GM21619 (cell line): ENCODE data around the gene CUX1.
"Not testable (repeated sequence)": the region's sequence is repeated elsewhere in the genome, so short reads cannot be mapped to it uniquely, and the experiment has no call there.

ENCODE experiments used
- ATAC-seq: cut with Tn5 transposase; IDR thresholded peaks from one replicate; pipeline ENCODE4 v1.9.1; 2021; ENCODE audit not compliant: unreplicated experiment

CUX1 gene

GRCh38 chr7:102292813-102293798 lies 475.7 kb downstream of the CUX1 start:
- no peak for ATAC-seq

- ATAC-seq = no peak
These were observed 477.2 kb downstream of the CUX1 start for GRCh38 chr7:102294589-102294988.

- ATAC-seq = no peak
These were observed 478.1 kb downstream of the CUX1 start for GRCh38 chr7:102295346-102296178.

- ATAC-seq = no peak
These were observed 478.7 kb downstream of the CUX1 start for GRCh38 chr7:102296179-102296438.

GRCh38 chr7:102296514-102296913 lies 479.1 kb downstream of the CUX1 start:
- ATAC-seq = no peak

GRCh38 chr7:102297487-102298218 lies 480.2 kb downstream of the CUX1 start:
- no peak for ATAC-seq

- no peak for ATAC-seq
These were observed 483.3 kb downstream of the CUX1 start for GRCh38 chr7:102300643-102301221.

GRCh38 chr7:102301367-102301766 lies 483.9 kb downstream of the CUX1 start:
- not testable (repeated sequence) for ATAC-seq

- ATAC-seq = no peak
These were observed 484.6 kb downstream of the CUX1 start for GRCh38 chr7:102302025-102302424.

- ATAC-seq = no peak
These were observed 486.4 kb downstream of the CUX1 start for GRCh38 chr7:102303669-102304422.

- no peak for ATAC-seq
These were observed 487.2 kb downstream of the CUX1 start for GRCh38 chr7:102304668-102305067.

GRCh38 chr7:102305414-102306268 lies 488.2 kb downstream of the CUX1 start:
- peak; percentile 50 for ATAC-seq

GRCh38 chr7:102306916-102307677 lies 489.7 kb downstream of the CUX1 start:
- ATAC-seq = peak; percentile 68

- no peak for ATAC-seq
These were observed 493.0 kb downstream of the CUX1 start for GRCh38 chr7:102310414-102310815.

- ATAC-seq = no peak
These were observed 494.9 kb downstream of the CUX1 start for GRCh38 chr7:102312317-102312716.

GRCh38 chr7:102313997-102314780 lies 496.8 kb downstream of the CUX1 start:
- ATAC-seq = no peak

GRCh38 chr7:102317231-102318059 lies 500.0 kb downstream of the CUX1 start:
- ATAC-seq = no peak
